ENCODE measurements around the gene IGFBP7.
"Not testable (repeated sequence)": the region's sequence is repeated elsewhere in the genome, so short reads cannot be mapped to it uniquely, and the experiment has no call there.

IGFBP7 gene

DNA sequence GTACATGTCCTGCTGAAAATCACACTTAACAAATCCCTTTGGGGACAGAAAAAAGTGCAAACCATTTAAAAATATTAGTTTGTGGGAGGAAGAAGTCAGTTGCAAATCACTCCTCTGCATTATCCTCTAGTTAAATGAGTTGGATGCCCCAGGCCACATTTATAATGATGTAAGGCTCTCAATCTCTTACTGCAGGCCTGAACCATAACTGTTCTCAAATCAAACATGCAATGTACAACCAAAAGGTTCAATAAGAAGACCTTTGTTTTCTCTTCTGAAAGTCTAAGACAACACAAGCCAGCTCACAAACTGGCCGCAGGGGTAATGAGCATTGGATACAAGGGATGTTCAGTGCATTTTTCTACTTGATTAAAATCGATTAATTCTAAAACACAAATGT, 39.7 kb downstream of the IGFBP7 start:
- no peak for DNase-seq (ENCODE audit: low spot score)

DNA sequence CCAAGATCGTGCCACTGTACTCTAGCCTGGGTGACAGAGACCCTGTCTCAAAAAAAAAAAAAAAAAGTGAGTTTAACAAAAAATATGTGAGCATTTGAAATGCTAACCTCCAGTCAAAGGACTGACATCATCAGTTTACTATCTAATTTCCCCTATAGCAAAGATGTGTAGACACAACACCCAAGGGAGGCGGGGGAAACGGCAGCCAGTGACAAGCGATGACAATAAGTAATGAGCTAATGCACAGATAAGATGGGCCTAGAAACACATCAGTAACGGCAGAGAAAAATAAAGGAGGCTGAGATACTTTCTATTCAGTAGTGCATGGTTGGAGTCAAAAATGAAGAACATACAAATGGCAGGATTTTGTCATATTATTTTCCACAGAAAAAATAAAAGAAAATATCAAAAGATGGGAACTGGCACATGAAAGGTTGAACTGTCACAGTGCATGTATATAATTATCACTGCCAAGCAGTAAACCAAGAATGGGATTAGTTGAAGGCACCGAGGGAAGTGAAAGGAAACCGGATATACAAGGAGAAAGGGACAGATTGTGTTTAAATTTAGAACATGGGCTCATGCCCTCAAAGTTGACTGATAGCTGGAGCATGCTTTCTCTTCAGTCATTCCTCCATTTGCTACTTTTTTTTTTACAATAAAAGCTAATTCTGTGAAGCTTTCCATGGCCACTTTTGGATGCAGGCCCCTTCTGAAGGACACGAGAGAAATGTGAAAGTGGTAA, 41.8 kb downstream of the IGFBP7 start:
- DNase-seq (ENCODE audit: low spot score) = no peak

DNA sequence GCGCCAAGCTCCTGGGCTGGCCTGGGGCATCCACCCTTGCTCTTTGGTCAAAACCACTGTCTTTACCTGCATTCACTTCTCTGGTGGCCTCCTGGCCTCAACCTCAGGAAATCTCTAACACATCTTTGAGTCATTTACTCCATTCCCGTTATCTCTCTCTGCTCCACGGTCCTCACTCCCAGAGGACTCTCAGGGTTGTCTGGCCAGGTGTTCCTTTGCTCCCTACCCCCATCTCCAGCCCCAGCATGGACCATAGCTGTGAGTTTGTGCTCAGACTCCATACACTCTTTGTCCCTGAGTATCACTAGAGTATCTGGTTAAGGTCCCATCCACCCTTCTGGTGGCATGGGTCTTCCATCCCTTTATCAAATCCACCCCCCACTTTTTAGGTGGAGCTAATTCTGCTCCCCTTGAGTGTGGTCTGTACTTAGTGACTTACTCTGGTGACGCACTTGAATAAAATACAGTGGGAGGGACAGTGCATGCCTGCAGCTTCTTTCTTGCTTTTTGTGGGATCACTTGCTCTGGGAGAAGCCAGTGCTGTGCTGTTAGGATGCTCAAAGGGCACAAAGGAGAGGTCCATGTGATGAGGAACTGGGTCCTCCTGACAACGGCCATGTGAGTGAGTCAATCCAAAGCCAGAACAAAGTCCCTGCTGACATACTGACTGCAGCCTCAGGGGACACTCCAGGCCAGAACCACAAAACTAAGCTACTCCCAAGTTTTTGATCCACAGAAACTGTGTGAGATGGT, 44.3 kb downstream of the IGFBP7 start:
- no peak for DNase-seq (ENCODE audit: low spot score)

DNA sequence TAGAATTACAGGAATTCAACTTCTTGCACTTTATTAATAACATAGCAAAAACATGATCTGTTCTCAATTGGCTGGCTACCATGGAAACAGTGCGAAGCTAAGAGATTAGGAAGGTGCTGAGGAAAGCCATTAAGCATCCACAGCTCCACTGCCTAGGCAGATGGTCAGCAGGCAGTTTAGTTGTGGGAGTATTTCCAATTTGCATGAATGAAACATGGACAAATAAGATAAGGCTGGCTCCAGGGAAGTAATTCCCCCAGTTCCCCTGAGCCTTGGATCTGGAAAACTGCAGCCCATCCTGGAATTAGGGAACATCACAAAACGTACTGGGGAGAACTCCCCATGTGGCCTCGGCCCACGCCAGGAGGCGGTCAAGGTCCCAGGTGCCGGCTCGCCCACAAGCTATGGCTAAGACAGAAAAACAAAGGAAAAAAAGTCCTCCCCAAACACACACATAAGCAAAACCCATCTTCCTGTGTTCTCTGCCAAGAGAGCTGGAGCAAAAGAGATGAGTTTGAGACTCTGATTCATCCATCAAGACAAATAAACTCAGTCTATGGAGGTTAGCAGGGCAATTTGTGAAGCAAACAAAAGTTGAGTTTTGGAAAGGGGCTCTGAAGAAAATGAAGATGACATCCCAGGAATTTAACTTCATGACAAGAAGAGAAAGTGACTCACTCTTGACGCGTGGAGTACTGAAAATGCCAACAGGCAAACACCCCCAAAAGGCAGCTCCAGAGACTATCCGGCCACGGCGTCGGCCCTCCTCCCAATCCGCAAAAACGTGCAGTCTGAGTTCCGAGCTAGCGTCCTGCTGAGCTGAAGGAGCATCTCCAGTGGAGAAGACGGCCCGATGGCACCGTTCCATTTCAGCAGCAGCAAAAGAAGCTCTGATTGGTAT, 45.1 kb downstream of the IGFBP7 start:
- no peak for DNase-seq (ENCODE audit: low spot score)

DNA sequence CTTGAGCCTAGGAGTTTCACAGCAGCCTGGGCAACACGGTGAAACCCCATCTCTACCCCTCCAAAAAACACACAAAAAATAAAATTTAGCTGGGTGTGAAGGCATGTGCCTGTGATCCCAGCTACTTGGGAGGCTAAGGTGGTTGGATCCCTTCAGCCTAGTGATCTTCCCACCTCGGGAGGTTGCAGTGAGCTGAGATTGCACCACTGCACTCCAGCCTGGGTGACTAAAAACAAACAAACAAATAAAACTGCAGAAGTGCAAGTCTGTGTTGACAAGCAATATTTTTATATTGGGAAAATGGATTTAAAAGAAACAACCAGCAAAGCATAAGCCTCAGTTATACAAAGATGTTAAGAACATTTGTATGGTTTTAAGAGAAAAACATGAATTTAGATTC, 46.1 kb downstream of the IGFBP7 start:
- no peak for DNase-seq (ENCODE audit: low spot score)

DNA sequence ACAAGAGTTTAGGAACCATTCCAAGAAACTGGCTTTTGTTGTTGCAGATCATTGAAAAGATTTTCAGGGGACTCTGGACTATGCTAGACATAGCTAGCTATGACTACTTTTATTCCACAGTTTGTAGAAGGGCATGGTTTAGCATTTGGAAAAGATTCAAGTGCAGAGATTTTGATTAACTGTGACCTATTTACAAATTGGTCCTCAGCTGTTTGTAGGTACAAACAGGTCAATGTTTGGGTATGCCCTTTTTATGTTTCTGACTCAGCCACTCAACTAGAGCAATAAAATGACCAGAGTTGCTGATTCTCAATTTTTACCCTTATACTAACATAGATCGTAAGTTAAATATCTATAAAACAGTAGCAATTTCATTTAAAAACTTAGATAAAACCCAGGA, 46.7 kb downstream of the IGFBP7 start:
- DNase-seq (ENCODE audit: low spot score) = no peak

DNA sequence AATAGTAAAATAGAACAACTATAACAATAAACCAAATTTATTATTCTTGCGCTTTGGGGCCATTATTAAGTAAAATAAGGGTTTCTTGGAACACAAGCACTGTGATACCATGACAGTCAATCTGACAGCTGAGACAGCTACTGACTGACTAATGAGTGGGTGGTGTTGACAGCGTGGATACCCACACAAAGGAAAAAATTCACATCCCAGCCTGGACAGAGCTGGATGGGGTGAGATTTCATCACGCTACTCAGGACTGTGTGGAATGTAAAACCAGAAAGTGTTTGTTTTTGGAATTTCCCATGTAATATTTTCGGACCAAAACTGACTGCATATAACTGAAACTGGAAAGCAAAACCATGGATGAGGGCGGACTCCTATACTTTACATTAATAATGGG, 48.8 kb downstream of the IGFBP7 start:
- DNase-seq (ENCODE audit: low spot score) = no peak

DNA sequence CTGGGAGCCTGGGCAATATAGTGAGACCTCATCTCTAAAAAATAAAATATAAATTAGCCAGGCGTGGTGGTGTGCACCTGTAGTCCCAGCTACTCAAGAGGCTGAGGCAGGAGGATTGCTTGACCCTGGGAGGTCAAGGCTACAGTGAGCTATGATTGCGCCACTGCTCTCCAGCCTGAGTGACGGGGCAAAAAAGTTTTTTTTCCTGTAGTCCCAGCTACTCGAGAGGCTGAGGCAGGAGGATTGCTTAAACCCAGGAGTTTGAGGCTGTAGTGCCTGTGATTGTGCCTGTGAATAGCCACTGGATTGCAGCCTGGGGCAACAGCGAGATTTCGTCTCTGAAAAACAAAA, 49.5 kb downstream of the IGFBP7 start:
- DNase-seq (ENCODE audit: low spot score) = not testable (repeated sequence)

DNA sequence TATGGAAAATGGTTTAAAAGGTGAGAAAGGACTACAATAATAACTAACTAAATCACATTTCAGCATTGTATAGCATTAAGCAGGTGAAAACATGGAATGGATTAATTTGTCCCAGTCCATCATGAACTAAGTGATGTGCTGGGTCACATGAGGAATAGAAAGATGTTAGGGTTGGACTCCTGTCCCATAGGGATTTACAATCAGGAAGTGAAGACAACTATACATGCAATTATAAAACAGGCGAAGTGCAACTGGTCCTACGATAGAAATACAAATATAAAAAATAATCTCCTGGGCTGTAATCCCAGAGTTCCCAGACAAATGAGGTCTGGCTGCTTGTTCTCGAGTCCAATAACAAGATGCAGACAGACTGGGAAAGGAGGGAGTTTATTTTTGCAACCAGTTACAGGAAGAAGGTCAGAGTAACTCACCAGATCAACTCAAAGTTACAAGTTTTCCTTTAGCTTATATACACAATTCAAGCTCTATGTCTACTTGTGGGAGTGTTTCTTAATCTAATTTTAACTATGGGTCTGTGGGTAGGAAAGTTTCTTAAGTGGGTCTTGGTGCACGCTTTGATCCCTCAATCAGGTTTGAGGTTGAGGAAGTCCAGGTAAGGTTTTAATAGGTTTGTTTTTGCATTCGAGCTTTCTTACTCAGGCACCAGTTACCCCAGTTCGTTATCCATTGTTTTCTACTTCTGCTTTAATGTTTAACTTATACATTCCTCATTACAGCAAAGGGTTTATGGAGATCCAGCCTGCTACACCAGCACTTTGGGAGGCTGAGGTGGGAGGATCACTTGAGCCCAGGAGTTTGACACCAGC, 50.1 kb downstream of the IGFBP7 start:
- DNase-seq (ENCODE audit: low spot score) = no peak

DNA sequence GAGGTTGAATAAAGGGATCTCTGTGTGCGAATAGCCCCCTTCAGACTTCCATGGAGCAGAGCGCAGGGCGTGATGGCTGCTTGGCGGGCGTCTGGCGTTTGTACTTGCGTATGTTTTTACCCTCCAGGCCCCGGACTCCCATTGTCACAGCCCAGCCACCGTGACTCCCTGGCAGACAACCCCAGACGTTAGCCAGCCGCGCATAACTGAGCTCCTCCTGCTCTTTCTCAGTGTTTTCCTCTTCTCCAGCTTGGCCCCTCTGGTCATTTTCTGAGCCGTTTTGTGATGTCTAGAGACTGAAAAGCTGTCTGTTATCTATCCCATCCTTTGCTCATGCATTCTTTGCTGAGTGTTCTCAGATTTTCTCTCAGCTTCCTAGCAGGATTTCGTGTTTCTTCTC, 54.3 kb downstream of the IGFBP7 start:
- DNase-seq (ENCODE audit: low spot score) = no peak

DNA sequence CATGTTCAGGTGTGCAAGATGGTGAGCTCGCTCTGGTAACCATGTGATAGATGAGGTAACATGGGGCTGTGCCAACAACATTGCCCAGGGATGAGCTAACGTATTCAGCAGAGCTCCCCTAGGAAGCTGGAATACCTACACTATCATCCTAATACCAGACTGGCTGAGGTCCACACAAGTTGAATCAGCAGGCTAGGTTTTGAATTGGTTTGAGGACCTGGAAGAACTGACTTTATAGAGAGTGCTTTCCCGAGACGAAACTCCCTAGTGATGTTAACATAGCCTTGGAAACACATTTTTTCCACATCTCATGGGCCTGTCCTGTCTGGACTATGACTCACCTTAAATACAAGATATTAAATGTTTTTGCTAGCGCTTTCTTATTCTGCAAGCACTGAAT, 56.7 kb downstream of the IGFBP7 start:
- DNase-seq (ENCODE audit: low spot score) = no peak

DNA sequence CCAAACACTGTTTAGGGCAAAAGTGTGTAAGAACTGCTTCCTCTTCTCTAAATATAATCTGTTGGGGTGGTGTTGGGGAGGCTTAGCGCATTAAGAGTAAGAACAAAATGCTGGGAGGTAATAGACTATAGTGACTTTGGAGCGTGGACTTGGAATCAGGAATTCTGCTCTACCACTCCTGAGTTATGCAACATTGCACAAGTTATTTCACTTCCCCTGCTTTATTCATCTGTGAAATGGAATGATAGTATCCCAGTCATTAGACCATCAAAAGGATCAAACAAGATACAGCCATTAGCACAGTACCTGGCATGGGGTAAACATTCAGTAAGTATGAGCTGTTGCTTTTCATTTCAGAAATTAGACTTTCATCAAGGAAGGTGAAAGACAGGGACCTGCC, 58.7 kb downstream of the IGFBP7 start:
- DNase-seq (ENCODE audit: low spot score) = no peak

DNA sequence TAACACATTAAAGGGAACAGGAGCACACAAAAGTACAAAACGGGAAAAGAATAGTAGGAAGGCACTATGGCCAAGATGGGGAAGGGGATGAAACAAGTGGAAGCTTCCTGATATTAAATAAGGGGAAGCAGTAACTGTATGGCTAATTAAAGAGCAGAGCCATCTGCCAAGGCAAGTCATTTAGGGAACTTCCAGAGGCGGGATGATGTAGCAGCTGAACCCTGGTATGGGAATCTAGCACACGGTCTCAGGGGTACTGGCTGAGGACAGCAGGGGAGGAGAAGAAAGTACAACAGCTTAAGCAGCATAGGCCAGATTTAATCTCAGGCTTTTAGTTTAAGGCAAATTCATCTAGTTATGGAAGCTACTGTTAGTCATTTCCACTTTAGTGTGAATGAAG, 59.1 kb downstream of the IGFBP7 start:
- no peak for DNase-seq (ENCODE audit: low spot score)

DNA sequence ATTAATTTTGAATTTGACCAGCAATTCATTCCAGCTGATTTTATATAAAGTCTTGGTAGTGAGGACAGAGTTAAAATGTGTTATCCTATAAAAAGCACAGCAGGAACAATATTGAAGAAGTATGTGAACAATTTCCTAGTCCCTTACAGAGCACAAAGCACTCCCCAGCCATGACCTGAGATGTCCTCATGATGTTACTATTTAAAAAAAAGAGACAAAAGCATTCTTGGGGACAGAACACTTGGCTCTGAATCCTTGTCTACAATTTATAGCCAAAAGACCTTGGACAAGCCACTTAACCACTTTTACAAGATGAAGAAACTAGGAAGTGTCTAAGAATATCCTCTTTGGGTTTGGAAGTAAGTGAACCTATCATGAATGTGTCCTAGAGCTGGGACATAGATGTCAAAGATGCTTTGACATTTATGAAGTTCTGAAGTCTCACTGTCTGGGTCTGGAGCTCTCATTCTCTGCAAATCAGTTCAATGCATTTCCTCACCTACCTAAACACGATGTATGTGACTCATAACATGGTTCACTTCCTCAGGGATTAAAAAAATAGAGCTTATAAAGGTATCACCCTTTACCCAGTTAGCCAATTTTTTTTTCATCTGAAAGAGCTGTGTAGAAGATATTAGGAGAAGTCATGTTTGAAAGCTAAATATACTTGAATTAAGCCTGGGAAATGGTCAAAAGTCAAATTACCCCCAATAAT, 61.4 kb downstream of the IGFBP7 start:
- DNase-seq (ENCODE audit: low spot score) = no peak

DNA sequence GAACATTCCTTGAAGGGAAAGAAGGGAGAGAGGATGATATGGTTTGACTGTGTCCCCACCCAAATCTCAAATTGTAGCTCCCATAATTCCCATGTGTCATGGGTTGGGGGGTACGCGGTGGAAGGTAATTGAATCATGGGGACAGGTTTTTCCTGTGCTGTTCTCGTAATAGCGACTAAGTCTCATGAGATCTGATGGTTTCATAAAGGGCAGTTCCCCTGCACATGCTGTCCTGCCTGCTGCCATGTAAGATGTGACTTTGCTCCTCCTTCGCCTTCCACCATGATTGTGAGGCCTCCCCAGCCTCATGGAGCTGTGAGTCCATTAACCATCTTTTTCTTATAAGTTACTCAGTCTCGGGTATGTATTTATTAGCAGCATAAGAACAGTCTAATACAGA, 63.1 kb downstream of the IGFBP7 start:
- not testable (repeated sequence) for DNase-seq (ENCODE audit: low spot score)

DNA sequence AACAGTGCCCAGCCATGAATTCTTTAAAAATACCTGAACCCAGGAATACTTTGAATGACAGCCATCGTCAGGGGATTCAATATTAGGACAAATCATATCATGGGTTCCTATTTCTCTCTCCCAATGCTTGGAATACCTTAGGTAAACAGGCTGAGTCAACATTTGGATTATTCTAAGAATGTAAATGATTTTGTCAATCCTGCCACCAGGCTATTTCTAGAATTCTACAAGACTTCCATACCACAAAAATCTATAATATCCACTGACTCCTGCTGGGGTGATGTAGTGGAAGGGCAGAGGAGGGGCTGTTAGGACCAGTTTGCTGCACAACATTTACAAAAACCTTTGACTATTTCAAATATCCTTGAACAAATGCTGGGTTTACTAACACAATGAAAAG, 65.2 kb downstream of the IGFBP7 start:
- DNase-seq (ENCODE audit: low spot score) = no peak

DNA sequence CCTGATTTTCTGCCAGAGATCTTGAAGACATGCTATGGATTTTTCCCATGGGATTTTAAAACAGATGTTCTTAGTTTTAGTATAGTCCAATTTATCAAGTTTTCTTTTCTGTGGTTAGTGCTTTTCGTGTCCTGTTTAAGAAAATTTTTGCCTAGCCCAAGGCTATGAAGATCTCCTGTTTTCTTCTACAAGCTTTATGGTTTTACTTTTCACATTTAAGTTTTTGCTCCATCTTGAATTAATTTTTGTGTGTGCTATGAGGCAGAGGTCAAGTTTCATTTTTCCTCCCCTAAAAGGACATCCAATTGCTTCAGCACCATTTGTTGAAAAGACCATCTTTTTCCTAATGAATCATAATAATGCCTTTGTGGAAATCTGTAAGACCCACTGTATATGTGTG, 65.9 kb downstream of the IGFBP7 start:
- no peak for DNase-seq (ENCODE audit: low spot score)

DNA sequence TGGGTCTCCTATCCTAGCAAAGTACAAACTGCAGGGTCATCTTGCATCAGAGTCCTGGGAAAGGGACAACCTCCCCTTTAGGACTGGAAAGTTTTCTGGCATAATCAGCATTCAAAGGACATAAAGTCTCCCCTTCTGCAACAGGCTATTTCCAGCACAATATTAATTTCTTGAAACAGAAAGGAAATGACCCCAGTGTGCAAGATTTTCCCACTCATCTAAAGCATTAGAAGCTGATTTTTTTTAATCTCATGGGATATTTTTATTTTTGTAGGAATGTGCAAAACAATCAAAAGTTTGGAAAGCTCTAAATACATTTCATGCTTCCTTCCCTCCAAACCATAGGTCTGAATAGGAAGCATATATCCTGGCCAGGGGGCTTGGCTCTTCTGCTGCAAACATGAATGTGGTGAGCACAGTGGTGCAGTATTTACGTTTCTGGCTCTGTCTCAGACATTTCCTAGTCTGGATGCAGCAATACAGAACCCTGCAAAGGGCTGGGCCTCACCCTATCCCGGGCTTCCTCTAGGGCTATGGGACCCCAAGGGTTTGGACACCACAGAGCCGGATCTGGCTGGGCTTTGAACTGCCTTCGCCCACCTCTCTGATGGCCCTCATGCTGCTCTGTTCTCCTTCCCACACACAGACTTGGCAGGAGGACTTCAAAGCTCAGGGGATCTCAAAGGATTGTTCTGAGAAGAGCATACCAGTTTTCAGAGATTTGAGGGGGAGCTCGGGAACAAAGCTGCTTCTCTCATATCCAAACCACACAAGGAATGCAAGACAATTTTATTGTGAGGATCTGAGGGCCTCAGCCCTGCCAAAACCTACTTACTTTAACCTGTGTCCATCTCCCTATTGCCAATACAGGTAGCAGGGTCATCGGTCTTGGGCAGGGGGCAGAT, 66.6 kb downstream of the IGFBP7 start:
- no peak for DNase-seq (ENCODE audit: low spot score)

DNA sequence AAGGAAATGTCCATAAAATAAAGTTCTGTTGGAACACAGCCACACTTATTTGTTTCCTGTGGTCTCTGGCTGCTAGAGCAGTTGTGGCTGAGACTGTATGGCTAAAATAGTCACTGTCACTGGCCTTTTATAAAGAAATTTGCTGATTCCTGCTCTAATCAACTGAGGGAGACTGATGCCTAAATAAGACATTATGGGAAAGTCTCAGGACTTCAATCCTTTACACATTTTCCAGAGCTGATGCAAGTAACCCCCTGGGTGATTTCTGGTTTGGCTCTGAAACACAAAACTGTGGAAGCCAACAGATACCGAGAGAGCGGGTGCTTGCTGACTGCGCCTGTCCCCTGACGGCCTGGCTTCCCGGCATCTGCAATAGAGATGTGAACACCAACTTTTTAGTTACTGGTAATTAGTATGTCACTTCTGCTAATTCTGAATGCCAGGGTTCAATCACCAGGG, 67.4 kb downstream of the IGFBP7 start:
- DNase-seq (ENCODE audit: low spot score) = no peak

DNA sequence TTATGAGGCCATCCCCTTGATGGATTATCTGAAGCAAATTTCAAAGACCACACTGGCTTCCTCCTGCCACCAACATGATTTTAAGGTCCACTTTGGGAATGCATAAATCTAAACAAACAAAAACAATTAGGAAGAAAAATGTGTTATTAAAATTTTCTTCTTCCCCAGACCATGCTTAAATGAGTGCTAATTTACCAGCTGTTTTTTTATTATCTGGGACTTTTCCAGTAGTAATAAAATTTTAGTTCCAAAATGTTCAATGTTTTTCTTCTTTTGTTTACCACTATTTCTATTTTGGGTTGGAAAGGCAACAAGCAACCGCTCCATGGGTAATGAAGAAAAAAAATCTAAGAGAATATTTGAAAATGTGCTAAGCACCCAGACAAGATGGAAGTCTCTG, 69.2 kb downstream of the IGFBP7 start:
- no peak for DNase-seq (ENCODE audit: low spot score)
